ENCODE results near the gene KCNIP3. TPM values are rescaled to one million over a fixed set of nuclear protein-coding genes. Genes with fewer than 3 reads are reported as not detected.

The KCNIP3 gene
- total RNA-seq, 1 donor from 2014 or later = 9.2 TPM

DNA sequence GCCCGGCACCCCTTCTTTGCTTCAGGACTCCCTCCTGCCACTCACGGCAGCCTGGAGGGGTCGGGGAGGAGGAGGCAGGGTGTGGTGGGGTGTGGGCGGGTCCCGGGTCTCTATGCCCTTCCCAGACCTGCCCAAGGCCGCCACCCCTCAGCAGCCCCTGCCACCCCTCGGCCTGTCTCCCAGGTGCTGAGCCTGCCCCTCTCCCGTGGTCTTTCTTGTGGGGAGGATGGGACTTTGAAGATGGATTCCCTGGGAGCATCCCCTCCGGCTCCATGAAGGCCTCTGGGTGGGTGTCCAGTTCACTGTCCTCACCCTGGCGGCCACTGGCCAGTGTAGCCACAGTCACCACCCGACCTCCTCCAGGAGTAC is 23.2 kb downstream of the KCNIP3 start:
- DNase-seq (ENCODE audit: low spot score in 2 of 2, unreplicated experiment in 2 of 2) = no peak
- TF ChIP-seq, protein P1, sequence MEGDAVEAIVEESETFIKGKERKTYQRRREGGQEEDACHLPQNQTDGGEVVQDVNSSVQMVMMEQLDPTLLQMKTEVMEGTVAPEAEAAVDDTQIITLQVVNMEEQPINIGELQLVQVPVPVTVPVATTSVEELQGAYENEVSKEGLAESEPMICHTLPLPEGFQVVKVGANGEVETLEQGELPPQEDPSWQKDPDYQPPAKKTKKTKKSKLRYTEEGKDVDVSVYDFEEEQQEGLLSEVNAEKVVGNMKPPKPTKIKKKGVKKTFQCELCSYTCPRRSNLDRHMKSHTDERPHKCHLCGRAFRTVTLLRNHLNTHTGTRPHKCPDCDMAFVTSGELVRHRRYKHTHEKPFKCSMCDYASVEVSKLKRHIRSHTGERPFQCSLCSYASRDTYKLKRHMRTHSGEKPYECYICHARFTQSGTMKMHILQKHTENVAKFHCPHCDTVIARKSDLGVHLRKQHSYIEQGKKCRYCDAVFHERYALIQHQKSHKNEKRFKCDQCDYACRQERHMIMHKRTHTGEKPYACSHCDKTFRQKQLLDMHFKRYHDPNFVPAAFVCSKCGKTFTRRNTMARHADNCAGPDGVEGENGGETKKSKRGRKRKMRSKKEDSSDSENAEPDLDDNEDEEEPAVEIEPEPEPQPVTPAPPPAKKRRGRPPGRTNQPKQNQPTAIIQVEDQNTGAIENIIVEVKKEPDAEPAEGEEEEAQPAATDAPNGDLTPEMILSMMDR (IDR thresholded peaks at IDR 0.05; ENCODE audit: unreplicated experiment) = no peak
- Mint-ChIP-seq H3K4me1 (peaks cover 10% of the 10 kb centered on the region), H3K27me3 (ENCODE audit: low read depth) (peaks cover 3% of the 10 kb centered on the region), H3K27ac (no peak overlapping the region), H3K9me3 (no peaks in the 10 kb centered on the region), H3K4me3 (no peak overlapping the region), H3K36me3 (no peaks in the 10 kb centered on the region)

DNA sequence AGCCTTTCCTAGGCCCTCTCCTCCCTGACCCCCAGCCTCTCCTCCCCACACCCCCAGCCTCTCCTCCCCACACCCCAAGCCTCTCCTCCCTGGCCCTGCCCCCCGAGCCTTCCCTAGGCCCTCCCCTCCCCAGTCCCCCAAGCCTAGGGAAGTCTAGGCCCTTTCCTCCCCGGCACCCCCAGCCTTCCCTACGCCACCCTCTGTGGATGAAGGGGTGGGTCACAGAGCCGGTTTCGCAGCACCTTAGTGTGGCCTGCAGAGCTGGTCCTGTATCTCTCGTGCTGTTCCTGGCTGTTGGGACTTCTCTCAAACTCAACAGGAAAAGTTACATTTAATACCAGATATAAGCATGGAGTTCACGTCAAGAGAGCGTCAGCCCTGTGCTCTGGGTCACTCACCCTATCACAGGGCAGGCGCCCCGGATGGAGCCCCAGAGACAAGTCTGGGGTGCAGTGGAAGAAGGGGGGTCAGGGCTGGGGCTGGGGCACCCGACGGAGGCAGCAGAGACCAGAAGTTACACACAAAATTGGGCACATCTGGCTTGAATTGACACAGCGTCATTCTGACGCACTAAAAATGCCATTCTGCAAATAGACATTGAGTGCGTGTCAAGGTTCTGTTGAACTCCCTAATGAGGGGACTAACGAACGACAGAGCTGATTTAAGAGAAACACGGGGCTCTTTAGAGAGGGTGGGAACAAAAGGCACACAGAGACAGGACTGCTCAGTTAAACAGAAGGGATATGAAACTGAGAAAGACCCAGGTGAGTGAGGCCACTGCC is 24.0 kb downstream of the KCNIP3 start:
- TF ChIP-seq, protein P1 (IDR thresholded peaks at IDR 0.05; ENCODE audit: unreplicated experiment) = no peak
- Mint-ChIP-seq H3K27me3 (ENCODE audit: low read depth) (peaks cover 3% of the 10 kb centered on the region), H3K36me3 (no peaks in the 10 kb centered on the region), H3K9me3 (no peaks in the 10 kb centered on the region), H3K4me1 (peaks cover 8% of the 10 kb centered on the region), H3K4me3 (no peak overlapping the region), H3K27ac (no peak overlapping the region)
- no peak for DNase-seq (ENCODE audit: low spot score in 2 of 2, unreplicated experiment in 2 of 2)

DNA sequence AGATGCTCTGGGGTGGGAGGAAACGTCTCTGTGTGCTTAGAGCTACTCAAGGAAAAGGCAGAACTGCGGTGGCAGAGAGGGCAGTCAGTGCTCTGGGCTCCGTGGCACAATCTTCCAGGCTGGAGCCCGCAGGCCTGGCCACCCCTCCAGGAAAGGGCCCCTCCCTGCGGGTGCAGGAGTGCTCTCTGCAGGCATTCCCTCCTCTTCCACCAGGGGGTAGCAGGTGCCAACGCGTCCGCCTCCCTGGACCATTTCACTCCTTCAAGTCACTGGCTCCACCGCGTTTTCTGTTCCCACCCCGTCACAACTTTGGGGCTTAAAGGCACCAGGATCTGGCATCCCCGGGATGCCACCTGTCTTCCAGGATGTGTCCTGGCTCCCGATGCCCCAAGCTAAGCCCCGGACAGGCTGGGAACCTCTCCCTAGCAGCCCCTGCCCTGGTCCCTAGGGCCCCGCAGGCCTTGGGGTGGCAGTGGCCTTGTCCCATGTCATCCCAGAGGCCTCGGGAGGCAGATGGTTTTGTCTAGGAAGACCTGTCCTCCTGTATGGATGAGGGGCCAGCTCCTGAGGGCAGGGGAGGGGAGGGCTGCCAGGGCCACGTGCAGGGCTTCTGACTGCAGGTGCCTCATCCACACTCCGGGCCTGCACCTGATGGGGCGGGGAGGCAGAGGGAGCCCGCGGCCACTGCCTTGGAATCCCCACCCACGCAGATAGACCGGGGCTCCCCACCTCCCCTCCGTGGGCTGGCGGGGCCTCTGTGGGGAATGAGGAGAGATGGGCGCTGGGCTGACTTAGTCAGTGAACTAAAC is 26.4 kb downstream of the KCNIP3 start:
- Mint-ChIP-seq H3K27ac (no peak overlapping the region), H3K9me3 (no peaks in the 10 kb centered on the region), H3K4me3 (no peak overlapping the region), H3K36me3 (no peaks in the 10 kb centered on the region), H3K4me1 (peaks cover 2% of the 10 kb centered on the region), H3K27me3 (ENCODE audit: low read depth) (peaks cover 2% of the 10 kb centered on the region)
- no peak for DNase-seq (ENCODE audit: low spot score in 2 of 2, unreplicated experiment in 2 of 2)
- TF ChIP-seq, protein P1 (IDR thresholded peaks at IDR 0.05; ENCODE audit: unreplicated experiment) = peak; percentile 64

DNA sequence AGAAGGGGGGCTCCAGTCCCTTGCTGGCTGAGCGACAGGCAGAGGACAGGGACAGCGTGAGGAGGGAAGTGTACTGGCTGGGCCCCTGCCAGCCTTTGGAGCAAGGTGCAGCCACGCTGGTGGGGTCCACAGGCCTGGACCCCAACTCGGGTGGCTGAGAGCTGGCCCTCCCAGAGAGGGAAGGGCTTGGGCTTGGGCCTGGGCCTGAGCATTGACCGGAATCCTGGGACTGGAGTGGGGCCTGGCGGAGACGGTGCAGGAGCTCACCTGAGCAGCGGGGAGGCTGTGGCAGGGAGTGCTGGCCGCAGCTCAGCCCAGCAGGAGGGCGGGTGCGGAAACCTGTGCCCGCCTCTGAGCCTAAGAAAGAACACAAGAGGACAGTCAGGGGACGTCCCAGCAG is 27.9 kb downstream of the KCNIP3 start:
- no peak overlapping the region for H3K4me3 Mint-ChIP-seq
- TF ChIP-seq, protein P1 (IDR thresholded peaks at IDR 0.05; ENCODE audit: unreplicated experiment) = no peak
- H3K9me3 Mint-ChIP-seq = no peaks in the 10 kb centered on the region
- H3K36me3 Mint-ChIP-seq = no peaks in the 10 kb centered on the region
- H3K27me3 Mint-ChIP-seq (ENCODE audit: low read depth) = no peaks in the 10 kb centered on the region
- H3K4me1 Mint-ChIP-seq = peaks cover 3% of the 10 kb centered on the region
- DNase-seq (ENCODE audit: low spot score in 2 of 2, unreplicated experiment in 2 of 2) = no peak
- H3K27ac Mint-ChIP-seq = no peak overlapping the region

DNA sequence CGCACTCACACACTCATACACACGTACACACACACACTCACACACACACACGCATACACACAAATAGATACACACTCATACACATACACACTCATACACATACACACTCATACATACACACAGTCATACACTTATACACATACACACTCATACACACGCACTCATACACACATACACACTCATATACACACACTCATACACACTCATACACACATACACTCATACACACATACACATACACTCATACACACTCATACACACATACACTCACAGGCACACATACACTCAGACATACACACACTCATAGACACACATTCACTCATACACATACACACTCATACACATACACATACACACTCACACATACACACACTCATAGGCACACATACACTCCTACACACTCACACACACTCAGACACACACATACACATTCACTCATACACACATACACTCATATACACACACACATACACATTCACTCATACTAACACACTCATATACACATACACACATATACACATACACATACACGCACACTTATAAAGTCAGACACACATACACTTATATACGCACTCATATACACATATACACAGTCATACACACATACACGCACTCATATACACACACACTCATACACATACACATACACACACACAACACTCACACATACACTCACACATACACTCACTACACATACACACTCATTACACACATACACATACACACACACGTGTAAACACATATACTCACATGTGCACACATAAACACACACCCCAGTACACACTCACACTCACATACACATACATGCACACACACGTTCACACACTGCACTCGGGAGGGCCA is 28.7 kb downstream of the KCNIP3 start:
- no peak for DNase-seq (ENCODE audit: low spot score in 2 of 2, unreplicated experiment in 2 of 2)
- Mint-ChIP-seq H3K27ac (no peak overlapping the region), H3K4me1 (peaks cover 6% of the 10 kb centered on the region), H3K27me3 (ENCODE audit: low read depth) (no peaks in the 10 kb centered on the region), H3K9me3 (no peaks in the 10 kb centered on the region), H3K36me3 (no peaks in the 10 kb centered on the region), H3K4me3 (no peak overlapping the region)
- TF ChIP-seq, protein P1 (IDR thresholded peaks at IDR 0.05; ENCODE audit: unreplicated experiment) = no peak
